Measurements from ENCODE around the gene TBC1D1.

The TBC1D1 gene

GRCh38 chr4:38124961-38125360, 234.1 kb downstream of the TBC1D1 start:
- DNase-seq (no peak), ATAC-seq (no peak)
- Mint-ChIP-seq H3K27me3 (no peaks in the 10 kb centered on the region), H3K36me3 (ENCODE audit: low read depth) (peaks cover 31% of the 10 kb centered on the region), H3K27ac (no peak overlapping the region), H3K4me1 (peaks cover 30% of the 10 kb centered on the region), H3K9me3 (no peaks in the 10 kb centered on the region), H3K4me3 (no peak overlapping the region)

GRCh38 chr4:38125816-38126215, 234.9 kb downstream of the TBC1D1 start:
- Mint-ChIP-seq H3K27me3 (no peaks in the 10 kb centered on the region), H3K27ac (no peak overlapping the region), H3K4me1 (peaks cover 39% of the 10 kb centered on the region), H3K36me3 (ENCODE audit: low read depth) (peaks cover 28% of the 10 kb centered on the region), H3K9me3 (no peaks in the 10 kb centered on the region), H3K4me3 (no peak overlapping the region)
- ATAC-seq = no peak
- no peak for DNase-seq

- ATAC-seq (peak; percentile 76), DNase-seq (peak; percentile 66)
- H3K36me3 Mint-ChIP-seq (ENCODE audit: low read depth) = peaks cover 36% of the 10 kb centered on the region
- peak overlapping the region; percentile 47 for H3K4me3 Mint-ChIP-seq
- peaks cover 1% of the 10 kb centered on the region for H3K27me3 Mint-ChIP-seq
- peaks cover 60% of the 10 kb centered on the region for H3K4me1 Mint-ChIP-seq
- H3K27ac Mint-ChIP-seq = peak overlapping the region; percentile 83
- H3K9me3 Mint-ChIP-seq = no peaks in the 10 kb centered on the region
Measured at GRCh38 chr4:38128478-38129459, 237.9 kb downstream of the TBC1D1 start.

DNA sequence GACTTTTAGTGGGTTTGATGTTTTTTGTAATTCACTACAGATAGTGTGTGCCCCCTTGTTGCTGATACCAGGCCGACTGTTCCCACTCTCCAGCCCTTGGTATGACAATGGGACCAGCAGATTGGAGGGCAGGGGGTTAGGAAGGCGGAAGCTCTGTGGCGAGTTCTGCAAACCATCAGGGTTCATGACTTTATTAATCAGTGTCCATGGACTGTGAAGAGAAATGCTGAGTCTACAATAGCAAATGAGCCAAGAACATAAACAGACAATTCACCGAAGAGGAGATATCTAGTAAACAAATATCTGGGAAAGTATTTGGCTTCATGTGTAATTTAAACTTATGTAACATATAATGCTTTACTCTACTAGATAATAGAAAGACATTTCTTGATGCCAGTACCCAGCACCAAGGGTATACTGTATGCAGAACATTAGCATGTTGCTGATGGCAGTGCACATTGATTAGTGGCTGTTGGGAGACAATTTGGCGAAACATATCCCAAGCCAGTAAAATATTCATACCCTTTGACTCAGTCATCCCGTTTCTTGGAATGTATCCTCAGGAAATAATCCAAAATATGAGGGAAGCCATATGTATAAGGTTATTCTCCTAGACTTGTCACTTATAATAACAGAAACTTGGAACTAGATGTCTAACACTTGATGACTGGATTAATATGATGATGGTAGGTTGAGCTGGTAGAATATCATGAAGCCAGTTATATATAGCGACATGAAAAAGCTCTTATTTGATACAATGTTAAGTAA, 238.8 kb downstream of the TBC1D1 start:
- H3K27ac Mint-ChIP-seq = peak overlapping the region; percentile 83
- H3K4me1 Mint-ChIP-seq = peaks cover 60% of the 10 kb centered on the region
- no peaks in the 10 kb centered on the region for H3K9me3 Mint-ChIP-seq
- peak overlapping the region; percentile 47 for H3K4me3 Mint-ChIP-seq
- H3K27me3 Mint-ChIP-seq = peaks cover 1% of the 10 kb centered on the region
- peaks cover 44% of the 10 kb centered on the region for H3K36me3 Mint-ChIP-seq (ENCODE audit: low read depth)
- ATAC-seq (no peak), DNase-seq (no peak)

DNA sequence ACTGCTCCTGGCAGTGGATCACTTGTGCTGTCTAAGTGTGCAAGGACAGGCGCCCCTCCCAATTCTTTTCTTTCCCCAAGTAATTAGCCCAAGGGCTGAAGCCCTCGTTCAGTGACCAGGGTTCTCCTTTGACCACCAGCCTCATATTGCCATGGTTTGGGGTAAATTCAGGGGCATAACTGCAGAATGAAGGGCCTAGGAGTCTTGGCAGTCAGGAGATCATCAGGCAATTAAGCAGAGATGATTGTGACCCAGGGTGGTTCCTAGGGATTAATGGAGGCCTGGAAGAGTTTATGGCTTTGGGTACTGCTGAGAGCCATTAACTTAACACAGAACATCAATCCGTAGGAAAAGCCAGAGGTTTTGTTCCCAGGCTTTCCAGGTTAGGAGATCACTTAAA, 240.0 kb downstream of the TBC1D1 start:
- H3K27me3 Mint-ChIP-seq = peaks cover 1% of the 10 kb centered on the region
- ATAC-seq = no peak
- H3K27ac Mint-ChIP-seq = peak overlapping the region; percentile 96
- H3K9me3 Mint-ChIP-seq = no peaks in the 10 kb centered on the region
- H3K4me3 Mint-ChIP-seq = peak overlapping the region; percentile 70
- H3K36me3 Mint-ChIP-seq (ENCODE audit: low read depth) = peaks cover 43% of the 10 kb centered on the region
- no peak for DNase-seq
- peaks cover 60% of the 10 kb centered on the region for H3K4me1 Mint-ChIP-seq

DNA sequence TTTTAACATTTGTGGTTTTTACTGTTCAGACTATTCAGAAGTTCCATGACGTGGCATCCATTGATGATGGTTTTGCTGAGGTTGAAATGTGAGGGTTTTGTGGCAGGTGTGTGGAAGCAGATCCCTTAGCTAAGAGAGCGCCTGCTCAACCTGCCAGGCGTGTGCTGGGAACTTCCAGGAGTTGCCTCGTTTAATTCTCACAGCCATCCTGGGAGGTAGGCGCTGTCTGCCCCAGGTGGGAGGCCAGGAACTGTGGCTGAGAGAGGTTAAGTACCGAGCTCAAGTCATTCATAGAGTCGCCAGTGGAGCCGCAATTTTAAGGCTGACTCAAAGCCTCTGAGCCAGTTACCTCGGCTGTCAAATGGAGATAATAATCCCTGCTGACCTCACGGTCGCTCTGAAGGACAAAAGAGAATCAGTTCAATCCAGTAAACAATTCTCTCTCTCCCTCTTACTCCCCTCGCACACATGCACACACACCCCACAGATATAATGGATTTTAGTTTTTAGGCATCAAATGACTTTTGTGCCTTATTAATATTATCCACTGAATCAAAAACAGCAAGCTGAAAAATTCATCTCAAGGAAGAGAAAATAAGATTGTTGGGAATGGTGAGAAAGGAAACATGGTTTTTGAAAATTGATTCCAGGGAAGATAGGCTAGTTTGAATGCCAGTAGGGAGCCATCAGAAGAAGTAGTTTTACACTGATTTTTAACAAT, 240.6 kb downstream of the TBC1D1 start:
- Mint-ChIP-seq H3K27me3 (peaks cover 1% of the 10 kb centered on the region), H3K36me3 (ENCODE audit: low read depth) (peaks cover 36% of the 10 kb centered on the region), H3K27ac (peak overlapping the region; percentile 96), H3K4me3 (peak overlapping the region; percentile 70), H3K9me3 (no peaks in the 10 kb centered on the region), H3K4me1 (peaks cover 60% of the 10 kb centered on the region)
- ATAC-seq = peak; percentile 69
- peak; percentile 72 for DNase-seq

- Mint-ChIP-seq H3K27ac (peak overlapping the region; percentile 96), H3K36me3 (ENCODE audit: low read depth) (peaks cover 35% of the 10 kb centered on the region), H3K27me3 (peaks cover 1% of the 10 kb centered on the region), H3K4me1 (peaks cover 60% of the 10 kb centered on the region), H3K9me3 (no peaks in the 10 kb centered on the region), H3K4me3 (peak overlapping the region; percentile 70)
- peak; percentile 63 for ATAC-seq
- DNase-seq = peak; percentile 63
Measured at GRCh38 chr4:38132107-38132673, 241.3 kb downstream of the TBC1D1 start.

- H3K36me3 Mint-ChIP-seq (ENCODE audit: low read depth) = peaks cover 42% of the 10 kb centered on the region
- peak overlapping the region; percentile 52 for H3K27ac Mint-ChIP-seq
- peaks cover 1% of the 10 kb centered on the region for H3K27me3 Mint-ChIP-seq
- H3K9me3 Mint-ChIP-seq = no peaks in the 10 kb centered on the region
- peaks cover 56% of the 10 kb centered on the region for H3K4me1 Mint-ChIP-seq
- DNase-seq = no peak
- no peak overlapping the region for H3K4me3 Mint-ChIP-seq
- no peak for ATAC-seq
Measured at GRCh38 chr4:38132843-38133662, 242.2 kb downstream of the TBC1D1 start.

GRCh38 chr4:38133711-38134480, 243.0 kb downstream of the TBC1D1 start:
- H3K36me3 Mint-ChIP-seq (ENCODE audit: low read depth) = peaks cover 49% of the 10 kb centered on the region
- peaks cover 1% of the 10 kb centered on the region for H3K27me3 Mint-ChIP-seq
- no peaks in the 10 kb centered on the region for H3K9me3 Mint-ChIP-seq
- DNase-seq (no peak), ATAC-seq (no peak)
- H3K4me3 Mint-ChIP-seq = no peak overlapping the region
- no peak overlapping the region for H3K27ac Mint-ChIP-seq
- peaks cover 51% of the 10 kb centered on the region for H3K4me1 Mint-ChIP-seq

DNA sequence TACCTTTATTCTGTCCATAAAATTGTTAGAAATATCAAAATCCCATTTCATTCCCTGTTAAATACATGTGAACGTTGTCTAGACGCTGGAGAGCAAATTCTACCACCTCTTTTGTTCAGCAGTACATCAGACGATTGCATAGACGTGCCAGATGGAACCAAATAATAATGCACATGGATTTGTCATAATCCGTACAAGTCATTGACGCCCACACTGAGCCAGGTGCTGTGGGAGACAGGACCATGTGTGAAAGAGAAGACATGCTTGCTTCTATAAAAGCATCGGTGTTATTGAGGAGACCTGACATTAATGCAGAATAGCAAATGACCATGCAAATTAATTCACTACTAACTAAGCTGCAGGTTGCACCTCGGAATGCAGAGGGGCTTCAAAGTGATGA, 244.3 kb downstream of the TBC1D1 start:
- peaks cover 1% of the 10 kb centered on the region for H3K27me3 Mint-ChIP-seq
- DNase-seq (no peak), ATAC-seq (no peak)
- no peak overlapping the region for H3K27ac Mint-ChIP-seq
- no peaks in the 10 kb centered on the region for H3K9me3 Mint-ChIP-seq
- peaks cover 61% of the 10 kb centered on the region for H3K36me3 Mint-ChIP-seq (ENCODE audit: low read depth)
- peaks cover 38% of the 10 kb centered on the region for H3K4me1 Mint-ChIP-seq
- H3K4me3 Mint-ChIP-seq = no peak overlapping the region

- DNase-seq = no peak
- no peak for ATAC-seq
- H3K27ac Mint-ChIP-seq = no peak overlapping the region
- peaks cover 25% of the 10 kb centered on the region for H3K4me1 Mint-ChIP-seq
- peaks cover 63% of the 10 kb centered on the region for H3K36me3 Mint-ChIP-seq (ENCODE audit: low read depth)
- H3K9me3 Mint-ChIP-seq = no peaks in the 10 kb centered on the region
- H3K27me3 Mint-ChIP-seq = no peaks in the 10 kb centered on the region
- H3K4me3 Mint-ChIP-seq = no peak overlapping the region
Measured at GRCh38 chr4:38136604-38137003, 245.7 kb downstream of the TBC1D1 start.

GRCh38 chr4:38137080-38137479, 246.2 kb downstream of the TBC1D1 start:
- no peak for ATAC-seq
- no peak overlapping the region for H3K4me3 Mint-ChIP-seq
- peaks cover 63% of the 10 kb centered on the region for H3K36me3 Mint-ChIP-seq (ENCODE audit: low read depth)
- H3K9me3 Mint-ChIP-seq = no peaks in the 10 kb centered on the region
- H3K27me3 Mint-ChIP-seq = no peaks in the 10 kb centered on the region
- no peak overlapping the region for H3K27ac Mint-ChIP-seq
- H3K4me1 Mint-ChIP-seq = peaks cover 25% of the 10 kb centered on the region
- DNase-seq = no peak

DNA sequence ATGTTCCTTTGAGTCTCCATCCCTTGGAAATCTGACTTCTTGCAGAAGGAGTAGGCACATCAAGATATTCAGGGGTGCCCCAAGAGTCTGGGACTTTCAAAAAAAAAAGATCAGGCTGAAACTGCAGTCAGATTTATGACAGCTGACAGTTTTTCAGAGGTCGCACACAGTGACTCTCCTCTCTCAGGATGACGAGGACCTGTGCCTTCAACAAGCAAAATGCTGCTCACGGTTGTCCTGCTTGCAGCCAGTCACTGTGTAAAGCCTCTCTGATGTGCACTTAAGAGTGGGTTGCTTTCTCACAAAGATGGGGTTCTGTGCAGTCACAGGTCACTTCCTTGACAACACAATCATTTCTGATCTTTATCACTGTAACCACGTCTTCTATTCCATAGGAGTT, 247.5 kb downstream of the TBC1D1 start:
- H3K4me1 Mint-ChIP-seq = peaks cover 12% of the 10 kb centered on the region
- no peak for DNase-seq
- H3K27ac Mint-ChIP-seq = no peak overlapping the region
- H3K27me3 Mint-ChIP-seq = no peaks in the 10 kb centered on the region
- ATAC-seq = no peak
- H3K4me3 Mint-ChIP-seq = no peak overlapping the region
- no peaks in the 10 kb centered on the region for H3K9me3 Mint-ChIP-seq
- peaks cover 56% of the 10 kb centered on the region for H3K36me3 Mint-ChIP-seq (ENCODE audit: low read depth)

Data from activated naive CD8-positive, alpha-beta T cell treated with anti-CD3 and anti-CD28 coated beads, Interleukin-2, amount 50 U/mL, for 24 hours (primary cell).